Measurements from ENCODE around the gene PPCS.
A peak's percentile ranks its signal among the peaks of the same experiment; 100 is the strongest.

Gene PPCS

GRCh38 chr1:42456010-42456753 lies at the start of gene PPCS, which contains the start of gene ZMYND12:
Gene PPCS (plus strand): TSS chr1:42456543. CDS start chr1:42456566, 23 bp downstream.
Gene ZMYND12 (minus strand): TSS chr1:42456022. CDS start chr1:42455997, 25 bp downstream.
- peak; percentile 77 for DNase-seq

GRCh38 chr1:42414551-42415496 lies 41.5 kb upstream of the PPCS start:
- DNase-seq: no peak

GRCh38 chr1:42417166-42417565 lies 39.2 kb upstream of the PPCS start:
- no peak for DNase-seq

GRCh38 chr1:42418516-42418915 lies 37.8 kb upstream of the PPCS start:
- no peak for DNase-seq

GRCh38 chr1:42419126-42419821 lies 37.1 kb upstream of the PPCS start:
- DNase-seq: no peak

- no peak for DNase-seq
Observed at GRCh38 chr1:42420121-42420520, 36.2 kb upstream of the PPCS start.

- DNase-seq: no peak
Observed at GRCh38 chr1:42420911-42421585, 35.3 kb upstream of the PPCS start.

GRCh38 chr1:42422737-42423136 lies 33.6 kb upstream of the PPCS start:
- DNase-seq: no peak

- DNase-seq: no peak
Observed at GRCh38 chr1:42423681-42424080, 32.7 kb upstream of the PPCS start.

GRCh38 chr1:42424201-42424600 lies 32.1 kb upstream of the PPCS start:
- DNase-seq: no peak

GRCh38 chr1:42427240-42427639 lies 29.1 kb upstream of the PPCS start:
- no peak for DNase-seq

GRCh38 chr1:42429603-42430002 lies 26.7 kb upstream of the PPCS start:
- peak; percentile 9 for DNase-seq

GRCh38 chr1:42430286-42431135 lies 25.8 kb upstream of the PPCS start:
- DNase-seq: no peak

GRCh38 chr1:42431514-42431913 lies 24.8 kb upstream of the PPCS start:
- no peak for DNase-seq

- DNase-seq: no peak
Observed at GRCh38 chr1:42432714-42433113, 23.6 kb upstream of the PPCS start.

GRCh38 chr1:42433369-42433768 lies 23.0 kb upstream of the PPCS start:
- no peak for DNase-seq

- no peak for DNase-seq
Observed at GRCh38 chr1:42434340-42434739, 22.0 kb upstream of the PPCS start.

- no peak for DNase-seq
Observed at GRCh38 chr1:42439940-42440339, 16.4 kb upstream of the PPCS start.

GRCh38 chr1:42442662-42443061 lies 13.7 kb upstream of the PPCS start:
- no peak for DNase-seq

- DNase-seq: no peak
Observed at GRCh38 chr1:42449256-42449655, 7.1 kb upstream of the PPCS start.

- DNase-seq: no peak
Observed at GRCh38 chr1:42450061-42450460, 6.3 kb upstream of the PPCS start.

- no peak for DNase-seq
Observed at GRCh38 chr1:42453386-42453785, 3.0 kb upstream of the PPCS start.
